HepG2 (cell line): ENCODE measurements around the gene SPATA25. TPM values are rescaled to one million over a fixed set of nuclear protein-coding genes. Genes with fewer than 3 reads are reported as not detected.

Source experiments
- FOXP4 ChIP-seq: sonication (generic); formaldehyde crosslinking; IDR thresholded peaks from 2 replicates; pipeline ENCODE4 v1.4.0; 2020; ENCODE audit warnings: missing genetic modification reagents
- KLF12 ChIP-seq: sonication (generic); formaldehyde crosslinking; IDR thresholded peaks from 2 replicates; pipeline ENCODE4 v1.4.0; 2020; ENCODE audit warnings: missing genetic modification reagents, borderline replicate concordance
- KLF9 ChIP-seq: IDR thresholded peaks from 2 replicates; pipeline ENCODE4 v1.6.1; 2016; ENCODE audit warnings: low read depth
- MAF1 ChIP-seq: sonication (generic); formaldehyde crosslinking; IDR thresholded peaks from 2 replicates; pipeline ENCODE4 v1.5.0; 2020; ENCODE audit warnings: missing genetic modification reagents, borderline replicate concordance
- RORA ChIP-seq: sonication (generic); formaldehyde crosslinking; IDR thresholded peaks from 2 replicates; pipeline ENCODE4 v1.5.0; 2020; ENCODE audit warnings: mild to moderate bottlenecking, missing genetic modification reagents, moderate library complexity
- SALL1 ChIP-seq: sonication (generic); formaldehyde crosslinking; IDR thresholded peaks from 2 replicates; pipeline ENCODE4 v1.8.0; 2022; ENCODE audit warnings: mild to moderate bottlenecking, missing genetic modification reagents
- SATB2 ChIP-seq: sonication (generic); formaldehyde crosslinking; IDR thresholded peaks from 2 replicates; pipeline ENCODE4 v1.5.0; 2020; ENCODE audit warnings: missing genetic modification reagents
- SNAI1 ChIP-seq: sonication (generic); formaldehyde crosslinking; IDR thresholded peaks from 2 replicates; pipeline ENCODE4 v1.5.0; 2020; ENCODE audit warnings: mild to moderate bottlenecking, missing genetic modification reagents, borderline replicate concordance
- ZFP90 ChIP-seq: sonication (generic); formaldehyde crosslinking; IDR thresholded peaks from 2 replicates; pipeline ENCODE4 v1.8.0; 2022; ENCODE audit warnings: missing genetic modification reagents, mild to moderate bottlenecking, inconsistent platforms, borderline replicate concordance
- ZNF142 ChIP-seq: sonication (generic); formaldehyde crosslinking; IDR thresholded peaks from 2 replicates; pipeline ENCODE4 v1.4.0; 2020; ENCODE audit warnings: missing genetic modification reagents
- ZNF230 ChIP-seq: sonication (generic); formaldehyde crosslinking; IDR thresholded peaks from 2 replicates; pipeline ENCODE4 v1.4.0; 2020; ENCODE audit warnings: mild to moderate bottlenecking, missing genetic modification reagents
- ZNF646 ChIP-seq: sonication (generic); formaldehyde crosslinking; IDR thresholded peaks from 2 replicates; pipeline ENCODE4 v1.9.0; 2021; ENCODE audit warnings: mild to moderate bottlenecking, missing genetic modification reagents
- ZZZ3 ChIP-seq: sonication (generic); formaldehyde crosslinking; IDR thresholded peaks from 2 replicates; pipeline ENCODE4 v1.4.0; 2020; ENCODE audit warnings: missing genetic modification reagents, mild to moderate bottlenecking, borderline replicate concordance
- polyA plus RNA-seq, 8 experiments: library from polyadenylated mRNA; depleted of rRNA in 3 of 8; stranded (reverse) in 7 of 8; unstranded in 1 of 8; fragments of >200 nt; fragmentation: Illumina TruSeq in 4 of 8; extraction: Trizol in 4 of 8; gene quantifications; 2 replicates each; pipeline versions ENCODE4 v1.2.1 to v1.2.3, GENCODE V29; 2011 to 2016; ENCODE audit warnings: low read depth in 4 of 8, missing spikeins in 1 of 8, mixed read lengths in 1 of 8; ENCODE audit not compliant: insufficient read depth in 1 of 8
- total RNA-seq, 5 experiments: library from RNA; depleted of rRNA; stranded (reverse); fragments of >200 nt; fragmentation: Illumina TruSeq; extraction: Trizol; gene quantifications; 2 replicates each; pipeline ENCODE4 v1.2.3, GENCODE V29; 2016; ENCODE audit warnings: low read depth in 1 of 5
- TF ChIP-seq, protein P1 (sequence below): IDR thresholded peaks from 2 replicates; pipeline ENCODE4 v1.6.1; 2012; ENCODE audit warnings: inconsistent platforms

The SPATA25 gene
- total and polyA plus RNA-seq, 2 of the 13 experiments (the other 11 are each of a cell fraction or from before 2014, with no cell fraction given) = 4.8 to 7.6 TPM

DNA sequence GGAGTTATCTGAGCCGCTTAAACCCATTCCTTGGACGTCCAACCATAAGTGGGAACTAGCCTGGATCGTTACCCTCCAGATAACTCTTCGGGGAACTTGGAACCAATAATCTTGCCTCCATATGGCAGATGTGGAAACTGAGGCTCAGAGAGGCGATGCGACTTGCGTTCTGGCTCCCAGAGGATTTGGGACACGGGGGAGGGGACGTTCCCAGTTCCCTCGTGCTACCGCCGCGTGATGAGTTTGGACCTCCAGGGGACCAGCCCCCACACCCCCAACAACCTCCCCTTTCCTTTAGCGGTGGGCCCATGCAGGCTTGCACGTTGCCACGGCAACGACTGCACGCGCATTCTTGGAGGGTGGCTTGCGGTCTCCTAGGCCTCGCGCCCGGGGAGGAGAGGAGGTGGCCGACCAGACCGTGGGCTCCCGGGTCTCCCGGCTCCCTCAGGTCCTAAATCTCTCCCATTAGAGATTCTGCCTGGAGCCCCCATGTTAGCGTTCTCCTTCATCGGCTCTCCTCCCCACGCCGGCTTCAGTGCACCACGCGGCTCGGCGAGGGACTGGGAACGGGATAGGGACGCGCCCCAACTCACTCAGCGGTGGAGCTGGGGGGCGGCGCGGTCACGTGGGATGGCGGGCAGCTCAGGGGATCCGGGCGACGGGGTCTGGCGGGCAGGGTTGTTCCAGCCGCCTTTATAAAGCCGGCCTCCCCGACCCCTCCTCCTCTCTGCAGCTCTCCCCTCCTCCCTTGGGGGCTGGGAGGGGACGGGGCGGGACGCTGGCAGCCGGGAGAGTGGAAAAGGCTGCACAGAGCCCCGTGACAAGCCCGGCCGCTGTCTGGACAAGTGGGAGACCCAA, 24.3 kb upstream of the SPATA25 start, which contains the start of gene PLTP (continued):
- TF ChIP-seq FOXP4 (CRISPR knock-in tag) = no peak
- TF ChIP-seq ZZZ3 (CRISPR knock-in tag) = peak; percentile 90
- 0 out of 2 replicates have a peak, but pooled peaks have one; percentile 16 for TF ChIP-seq ZNF646 (CRISPR knock-in tag)
- TF ChIP-seq KLF9 (CRISPR knock-in tag) = no peak
- no peak for TF ChIP-seq SNAI1 (CRISPR knock-in tag)
- TF ChIP-seq, protein P1, sequence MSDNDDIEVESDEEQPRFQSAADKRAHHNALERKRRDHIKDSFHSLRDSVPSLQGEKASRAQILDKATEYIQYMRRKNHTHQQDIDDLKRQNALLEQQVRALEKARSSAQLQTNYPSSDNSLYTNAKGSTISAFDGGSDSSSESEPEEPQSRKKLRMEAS = peak; percentile 24; the same call in 1 of the 2 replicates
- TF ChIP-seq KLF12 = no peak
- peak; percentile 93 for TF ChIP-seq ZNF230 (CRISPR knock-in tag)
- 0 out of 2 replicates have a peak, but pooled peaks have one; percentile 16 for TF ChIP-seq ZFP90
- 0 out of 2 replicates have a peak, but pooled peaks have one; percentile 57 for TF ChIP-seq ZNF142 (CRISPR knock-in tag)
- no peak for TF ChIP-seq MAF1 (CRISPR knock-in tag)
- no peak for TF ChIP-seq SATB2 (CRISPR knock-in tag)
- TF ChIP-seq SALL1 (CRISPR knock-in tag) = peak; percentile 67
- TF ChIP-seq RORA = no peak
